ENCODE measurements around the gene UPK3A.

GRCh38 chr22:45332001-45332400 lies 47.3 kb downstream of the UPK3A start:
- TF ChIP-seq, protein P1, sequence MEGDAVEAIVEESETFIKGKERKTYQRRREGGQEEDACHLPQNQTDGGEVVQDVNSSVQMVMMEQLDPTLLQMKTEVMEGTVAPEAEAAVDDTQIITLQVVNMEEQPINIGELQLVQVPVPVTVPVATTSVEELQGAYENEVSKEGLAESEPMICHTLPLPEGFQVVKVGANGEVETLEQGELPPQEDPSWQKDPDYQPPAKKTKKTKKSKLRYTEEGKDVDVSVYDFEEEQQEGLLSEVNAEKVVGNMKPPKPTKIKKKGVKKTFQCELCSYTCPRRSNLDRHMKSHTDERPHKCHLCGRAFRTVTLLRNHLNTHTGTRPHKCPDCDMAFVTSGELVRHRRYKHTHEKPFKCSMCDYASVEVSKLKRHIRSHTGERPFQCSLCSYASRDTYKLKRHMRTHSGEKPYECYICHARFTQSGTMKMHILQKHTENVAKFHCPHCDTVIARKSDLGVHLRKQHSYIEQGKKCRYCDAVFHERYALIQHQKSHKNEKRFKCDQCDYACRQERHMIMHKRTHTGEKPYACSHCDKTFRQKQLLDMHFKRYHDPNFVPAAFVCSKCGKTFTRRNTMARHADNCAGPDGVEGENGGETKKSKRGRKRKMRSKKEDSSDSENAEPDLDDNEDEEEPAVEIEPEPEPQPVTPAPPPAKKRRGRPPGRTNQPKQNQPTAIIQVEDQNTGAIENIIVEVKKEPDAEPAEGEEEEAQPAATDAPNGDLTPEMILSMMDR (conservative IDR thresholded peaks at IDR 0.05) = no peak
- TF ChIP-seq ZFX (IDR thresholded peaks at IDR 0.05) = no peak
